Measurements from ENCODE around the gene EML6. TPM values are rescaled to one million over a fixed set of nuclear protein-coding genes. Genes with fewer than 3 reads are reported as not detected.

EML6 gene
- total and polyA plus RNA-seq, 2 donors (not counting 1 experiment from before 2014, with no cell fraction given), result 0.34 to 1.3 TPM

DNA sequence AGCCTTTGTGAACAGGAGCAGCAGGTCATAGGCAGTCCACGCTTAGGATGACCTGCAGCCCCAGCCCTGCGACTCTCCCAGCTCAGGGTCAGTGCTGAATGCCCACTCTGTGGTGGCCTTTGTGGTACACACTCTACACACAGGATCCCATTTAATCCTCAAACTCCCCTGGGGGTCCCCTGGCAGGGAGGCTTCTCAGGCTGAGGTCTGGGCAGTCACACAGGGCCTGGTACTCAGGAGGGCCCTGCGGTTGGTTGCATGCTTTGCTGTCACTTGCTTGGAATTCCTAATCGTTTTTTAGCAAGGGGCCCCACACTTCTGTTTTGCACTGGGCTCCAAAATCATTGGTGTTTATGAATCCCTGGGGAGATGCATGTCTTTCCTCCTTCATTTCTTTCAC, 113.0 kb downstream of the EML6 start:
- H3K27ac ChIP-seq (ENCODE audit: insufficient read depth, low read length), result no peak overlapping the region
- H2AFZ ChIP-seq (ENCODE audit: low read length), result no peak overlapping the region
- H3K36me3 ChIP-seq (ENCODE audit: control insufficient read depth, insufficient read depth, low read length), result no peaks in the 10 kb centered on the region
- no peak overlapping the region for H3K9ac ChIP-seq (ENCODE audit: insufficient read depth, low read length)
- H4K20me1 ChIP-seq (ENCODE audit: control insufficient read depth, extremely low read depth, insufficient read depth, low read length), result no peaks in the 10 kb centered on the region
- no peak for TF ChIP-seq EZH2 (IDR thresholded peaks at IDR 0.05; ENCODE audit: low read length, missing control alignments)
- TF ChIP-seq, protein P1, sequence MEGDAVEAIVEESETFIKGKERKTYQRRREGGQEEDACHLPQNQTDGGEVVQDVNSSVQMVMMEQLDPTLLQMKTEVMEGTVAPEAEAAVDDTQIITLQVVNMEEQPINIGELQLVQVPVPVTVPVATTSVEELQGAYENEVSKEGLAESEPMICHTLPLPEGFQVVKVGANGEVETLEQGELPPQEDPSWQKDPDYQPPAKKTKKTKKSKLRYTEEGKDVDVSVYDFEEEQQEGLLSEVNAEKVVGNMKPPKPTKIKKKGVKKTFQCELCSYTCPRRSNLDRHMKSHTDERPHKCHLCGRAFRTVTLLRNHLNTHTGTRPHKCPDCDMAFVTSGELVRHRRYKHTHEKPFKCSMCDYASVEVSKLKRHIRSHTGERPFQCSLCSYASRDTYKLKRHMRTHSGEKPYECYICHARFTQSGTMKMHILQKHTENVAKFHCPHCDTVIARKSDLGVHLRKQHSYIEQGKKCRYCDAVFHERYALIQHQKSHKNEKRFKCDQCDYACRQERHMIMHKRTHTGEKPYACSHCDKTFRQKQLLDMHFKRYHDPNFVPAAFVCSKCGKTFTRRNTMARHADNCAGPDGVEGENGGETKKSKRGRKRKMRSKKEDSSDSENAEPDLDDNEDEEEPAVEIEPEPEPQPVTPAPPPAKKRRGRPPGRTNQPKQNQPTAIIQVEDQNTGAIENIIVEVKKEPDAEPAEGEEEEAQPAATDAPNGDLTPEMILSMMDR (conservative IDR thresholded peaks at IDR 0.05 in 1 of 2, IDR thresholded peaks at IDR 0.05 in 1 of 2; ENCODE audit: low read depth in 1 of 2, low read length in 2 of 2), result no peak
- no peak overlapping the region for H3K4me3 ChIP-seq (replicated peaks in 1 of 4; ENCODE audit: control extremely low read depth in 1 of 4, insufficient read depth in 1 of 4, low read depth in 3 of 4, low read length in 4 of 4)
- no peaks in the 10 kb centered on the region for H3K27me3 ChIP-seq (ENCODE audit: control insufficient read depth, insufficient read depth, low read length)
- H3K79me2 ChIP-seq (ENCODE audit: control insufficient read depth, insufficient read depth, low read length), result no peaks in the 10 kb centered on the region
- H3K4me2 ChIP-seq (ENCODE audit: extremely low read depth, insufficient read depth, low read length), result no peak overlapping the region
- H3K9me3 ChIP-seq (ENCODE audit: control insufficient read depth, insufficient read depth, low read depth, low read length), result no peaks in the 10 kb centered on the region
- no peaks in the 10 kb centered on the region for H3K4me1 ChIP-seq (ENCODE audit: control insufficient read depth, extremely low read depth, insufficient read depth, low read length)
- no peak for DNase-seq (ENCODE audit: low read depth in 2 of 2)

DNA sequence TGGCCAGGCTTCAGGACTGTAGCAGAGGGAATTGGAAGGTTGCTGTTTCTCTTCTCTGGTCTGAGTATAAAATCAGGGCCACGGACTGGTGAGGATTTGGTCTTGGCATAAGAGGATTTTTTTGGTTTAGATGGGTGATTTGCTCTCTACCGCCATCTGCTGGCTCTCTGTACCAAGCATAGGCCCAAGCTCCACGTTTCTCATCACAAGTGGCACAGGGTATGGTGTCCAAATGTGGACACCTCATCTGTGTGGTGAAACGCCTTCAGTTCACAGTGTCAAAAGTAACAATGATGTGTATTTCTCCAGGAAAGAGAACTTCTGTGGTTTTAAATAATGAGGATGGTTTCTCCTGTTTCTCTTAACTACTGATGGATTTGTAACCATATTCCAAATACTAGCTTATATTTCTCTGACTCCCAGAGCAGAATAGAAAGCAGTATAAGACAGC, 115.1 kb downstream of the EML6 start:
- no peaks in the 10 kb centered on the region for H3K9me3 ChIP-seq (ENCODE audit: control insufficient read depth, insufficient read depth, low read depth, low read length)
- DNase-seq (ENCODE audit: low read depth in 2 of 2), result peak; percentile 55 to 77
- H3K27me3 ChIP-seq (ENCODE audit: control insufficient read depth, insufficient read depth, low read length), result no peaks in the 10 kb centered on the region
- H3K4me3 ChIP-seq (replicated peaks in 1 of 4; ENCODE audit: control extremely low read depth in 1 of 4, insufficient read depth in 1 of 4, low read depth in 3 of 4, low read length in 4 of 4), result no peak overlapping the region
- no peaks in the 10 kb centered on the region for H3K4me1 ChIP-seq (ENCODE audit: control insufficient read depth, extremely low read depth, insufficient read depth, low read length)
- no peaks in the 10 kb centered on the region for H3K36me3 ChIP-seq (ENCODE audit: control insufficient read depth, insufficient read depth, low read length)
- H4K20me1 ChIP-seq (ENCODE audit: control insufficient read depth, extremely low read depth, insufficient read depth, low read length), result no peaks in the 10 kb centered on the region
- no peak overlapping the region for H3K9ac ChIP-seq (ENCODE audit: insufficient read depth, low read length)
- no peak overlapping the region for H3K27ac ChIP-seq (ENCODE audit: insufficient read depth, low read length)
- H3K79me2 ChIP-seq (ENCODE audit: control insufficient read depth, insufficient read depth, low read length), result no peaks in the 10 kb centered on the region
- peak overlapping the region; percentile 9 for H3K4me2 ChIP-seq (ENCODE audit: extremely low read depth, insufficient read depth, low read length)
- TF ChIP-seq, protein P1 (conservative IDR thresholded peaks at IDR 0.05 in 1 of 2, IDR thresholded peaks at IDR 0.05 in 1 of 2; ENCODE audit: low read depth in 1 of 2, low read length in 2 of 2), result peak; percentile 76 to 94
- no peak for TF ChIP-seq EZH2 (IDR thresholded peaks at IDR 0.05; ENCODE audit: low read length, missing control alignments)
- H2AFZ ChIP-seq (ENCODE audit: low read length), result peak overlapping the region; percentile 42

DNA sequence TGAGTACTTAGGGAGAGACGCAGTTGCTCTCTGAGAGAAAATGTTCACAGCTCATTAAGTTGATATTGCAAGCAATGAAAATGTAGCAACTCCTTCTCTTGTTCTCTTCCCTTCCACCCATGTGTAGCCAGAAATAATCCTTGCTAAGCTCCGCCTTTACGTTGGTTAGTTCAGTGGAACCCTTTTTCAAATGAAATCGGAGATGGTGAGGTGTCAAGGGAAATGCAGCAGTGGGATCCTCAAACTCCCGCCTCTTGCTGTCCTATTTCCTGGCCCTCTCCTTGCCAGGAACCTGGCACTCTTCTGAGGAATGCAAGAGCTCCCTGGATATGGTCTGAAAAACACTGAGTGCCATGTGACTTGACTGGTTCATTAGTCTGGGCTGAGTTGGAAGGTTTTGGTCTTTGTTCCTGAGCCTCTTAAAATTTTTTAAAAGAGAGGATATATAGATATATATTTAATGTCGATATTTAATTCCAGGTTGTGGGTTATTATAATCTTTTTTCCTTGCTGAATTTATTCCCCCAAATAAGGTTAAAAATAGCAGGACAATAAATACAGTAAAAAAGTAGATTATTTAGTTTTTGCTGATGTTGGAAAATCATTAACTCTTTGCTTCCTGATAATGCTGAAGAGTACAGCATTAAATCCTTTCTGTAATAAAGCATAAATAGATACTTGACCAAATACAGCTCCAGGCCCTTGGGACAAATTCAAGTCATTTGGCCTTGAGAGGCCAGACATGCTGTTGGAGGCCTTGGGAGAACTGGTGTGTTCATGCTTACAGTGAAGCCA, 116.2 kb downstream of the EML6 start:
- Histone ChIP-seq H3K9ac (ENCODE audit: insufficient read depth, low read length) (no peak overlapping the region), H3K4me3 (replicated peaks in 1 of 4; ENCODE audit: control extremely low read depth in 1 of 4, insufficient read depth in 1 of 4, low read depth in 3 of 4, low read length in 4 of 4) (no peak overlapping the region), H3K27me3 (ENCODE audit: control insufficient read depth, insufficient read depth, low read length) (no peaks in the 10 kb centered on the region), H3K36me3 (ENCODE audit: control insufficient read depth, insufficient read depth, low read length) (no peaks in the 10 kb centered on the region), H3K27ac (ENCODE audit: insufficient read depth, low read length) (no peak overlapping the region), H4K20me1 (ENCODE audit: control insufficient read depth, extremely low read depth, insufficient read depth, low read length) (no peaks in the 10 kb centered on the region), H3K9me3 (ENCODE audit: control insufficient read depth, insufficient read depth, low read depth, low read length) (no peaks in the 10 kb centered on the region), H2AFZ (ENCODE audit: low read length) (no peak overlapping the region), H3K4me2 (ENCODE audit: extremely low read depth, insufficient read depth, low read length) (no peak overlapping the region), H3K4me1 (ENCODE audit: control insufficient read depth, extremely low read depth, insufficient read depth, low read length) (no peaks in the 10 kb centered on the region), H3K79me2 (ENCODE audit: control insufficient read depth, insufficient read depth, low read length) (no peaks in the 10 kb centered on the region)
- TF ChIP-seq EZH2 (IDR thresholded peaks at IDR 0.05; ENCODE audit: low read length, missing control alignments), result no peak
- TF ChIP-seq, protein P1 (conservative IDR thresholded peaks at IDR 0.05 in 1 of 2, IDR thresholded peaks at IDR 0.05 in 1 of 2; ENCODE audit: low read depth in 1 of 2, low read length in 2 of 2), result no peak
- peak in 1 of 2 donors; percentile 10 for DNase-seq (ENCODE audit: low read depth in 2 of 2)

All from fibroblast of lung (primary cell).